Measurements from ENCODE around the gene HLA-C.
"Not testable (repeated sequence)": the region's sequence is repeated elsewhere in the genome, so short reads cannot be mapped to it uniquely, and the experiment has no call there.

Gene HLA-C

GRCh38 chr6:31243508-31243907 lies 28.4 kb downstream of the HLA-C start:
- Histone ChIP-seq H3K27ac (no peak overlapping the region), H3K4me3 (no peak overlapping the region)
- DNase-seq (ENCODE audit: low spot score) = no peak
- TF ChIP-seq CTCF (IDR thresholded peaks at IDR 0.05) = no peak

GRCh38 chr6:31239854-31240253 lies 32.0 kb downstream of the HLA-C start:
- DNase-seq (ENCODE audit: low spot score) = no peak
- no peak for TF ChIP-seq CTCF (IDR thresholded peaks at IDR 0.05)
- Histone ChIP-seq H3K27ac (no peak overlapping the region), H3K4me3 (no peak overlapping the region)

GRCh38 chr6:31234101-31234500 lies 37.8 kb downstream of the HLA-C start:
- DNase-seq (ENCODE audit: low spot score); H3K4me3 ChIP-seq; H3K27ac ChIP-seq: not testable (repeated sequence)

GRCh38 chr6:31228476-31228875 lies 43.4 kb downstream of the HLA-C start:
- TF ChIP-seq CTCF (IDR thresholded peaks at IDR 0.05) = no peak
- DNase-seq (ENCODE audit: low spot score) = no peak
- no peak overlapping the region for H3K4me3 ChIP-seq
- no peak overlapping the region for H3K27ac ChIP-seq

- H3K27ac ChIP-seq = no peak overlapping the region
- TF ChIP-seq CTCF (IDR thresholded peaks at IDR 0.05) = no peak
- DNase-seq (ENCODE audit: low spot score) = no peak
- H3K4me3 ChIP-seq = no peak overlapping the region
Observed at GRCh38 chr6:31227143-31227542, 44.7 kb downstream of the HLA-C start.

- Histone ChIP-seq H3K27ac (no peak overlapping the region), H3K4me3 (no peak overlapping the region)
- TF ChIP-seq CTCF (IDR thresholded peaks at IDR 0.05) = no peak
- DNase-seq (ENCODE audit: low spot score) = no peak
Observed at GRCh38 chr6:31225735-31226134, 46.2 kb downstream of the HLA-C start.

GRCh38 chr6:31222496-31222895 lies 49.4 kb downstream of the HLA-C start:
- TF ChIP-seq CTCF (IDR thresholded peaks at IDR 0.05) = no peak
- DNase-seq (ENCODE audit: low spot score) = no peak
- Histone ChIP-seq H3K4me3 (no peak overlapping the region), H3K27ac (no peak overlapping the region)

All from coronary artery (tissue), 2 donors.